PC-9 (cell line): ENCODE measurements around the gene LINGO3.

Source experiments
- CTCF ChIP-seq: fragments of 200-600 bp; sonication (generic); conservative IDR thresholded peaks from 2 replicates; pipeline ENCODE4 v1.6.1; 2017; ENCODE audit warnings: mixed run types, antibody characterized with exemption, mild to moderate bottlenecking, moderate library complexity
- EZH2 ChIP-seq: fragments of 200-600 bp; sonication (generic); IDR thresholded peaks from 2 replicates; pipeline ENCODE4 v1.8.0; 2017; ENCODE audit warnings: antibody characterized with exemption, low read depth

GRCh38 chr19:2330255-2330631 lies 22.3 kb upstream of the LINGO3 start:
- no peak for TF ChIP-seq CTCF
- TF ChIP-seq EZH2 = no peak
